ENCODE measurements around the gene MGAT4B. TPM values are rescaled to one million over a fixed set of nuclear protein-coding genes. Genes with fewer than 3 reads are reported as not detected.

MGAT4B gene
- total RNA-seq, 2 experiments from 2014 or later = 141 to 145 TPM

GRCh38 chr5:179816401-179816795 is 9.7 kb upstream of the MGAT4B start:
- POLR2A ChIA-PET = no interaction called here
- Mint-ChIP-seq H3K4me1 (ENCODE audit: low read depth) (peaks cover 34% of the 10 kb centered on the region), H3K4me3 (no peak overlapping the region), H3K36me3 (ENCODE audit: low read depth) (peaks cover 16% of the 10 kb centered on the region), H3K27me3 (peaks cover 5% of the 10 kb centered on the region), H3K27ac (no peak overlapping the region), H3K9me3 (no peaks in the 10 kb centered on the region)
- H3K27me3 ChIP-seq (ENCODE audit: control insufficient read depth in 1 of 2, insufficient read depth in 2 of 2, low read length in 2 of 2) = peaks cover 0 to 4% of the 10 kb centered on the region in 2 experiments
- H3K27ac ChIP-seq (ENCODE audit: low read depth in 1 of 2, low read length in 2 of 2) = no peak overlapping the region
- no peak for ATAC-seq (ENCODE audit: poor library complexity)
- H3K9me3 ChIP-seq (ENCODE audit: control insufficient read depth in 1 of 2, insufficient read depth in 1 of 2, low read length in 2 of 2) = no peaks in the 10 kb centered on the region
- no peak for TF ChIP-seq CTCF (IDR thresholded peaks at IDR 0.05)
- no peak overlapping the region for H3K4me3 ChIP-seq (ENCODE audit: low read length)
- no peak for DNase-seq
- intact Hi-C loops (cut with DNase I, micrococcal nuclease) = no loop called here
- H3K36me3 ChIP-seq (ENCODE audit: insufficient read depth, low read length) = peaks cover 13% of the 10 kb centered on the region
- CTCF ChIA-PET = interaction anchor here (1.2 kb wide), 1 partner anchor 14 kb away, joined by 4 read pairs; no protein-coding TSS in a partner anchor
- peaks cover 41% of the 10 kb centered on the region for H3K4me1 ChIP-seq (ENCODE audit: insufficient read depth, low read length)

- H3K27ac ChIP-seq (ENCODE audit: low read depth in 1 of 2, low read length in 2 of 2) = no peak overlapping the region
- H3K36me3 ChIP-seq (ENCODE audit: insufficient read depth, low read length) = peaks cover 13% of the 10 kb centered on the region
- no peak for TF ChIP-seq CTCF (IDR thresholded peaks at IDR 0.05)
- no peaks in the 10 kb centered on the region for H3K9me3 Mint-ChIP-seq
- intact Hi-C loops (cut with DNase I, micrococcal nuclease) = no loop called here
- peak overlapping the region; percentile 68 for H3K4me3 Mint-ChIP-seq
- H3K27ac Mint-ChIP-seq = no peak overlapping the region
- no peaks in the 10 kb centered on the region for H3K9me3 ChIP-seq (ENCODE audit: control insufficient read depth in 1 of 2, insufficient read depth in 1 of 2, low read length in 2 of 2)
- CTCF ChIA-PET = interaction anchor here (1.2 kb wide), 1 partner anchor 13 kb away, joined by 4 read pairs; no protein-coding TSS in a partner anchor
- H3K36me3 Mint-ChIP-seq (ENCODE audit: low read depth) = peaks cover 15% of the 10 kb centered on the region
- peaks cover 0 to 4% of the 10 kb centered on the region in 2 experiments for H3K27me3 ChIP-seq (ENCODE audit: control insufficient read depth in 1 of 2, insufficient read depth in 2 of 2, low read length in 2 of 2)
- H3K27me3 Mint-ChIP-seq = peaks cover 5% of the 10 kb centered on the region
- H3K4me1 Mint-ChIP-seq (ENCODE audit: low read depth) = peaks cover 33% of the 10 kb centered on the region
- DNase-seq (peak in 1 of 14 experiments; percentile 13), ATAC-seq (ENCODE audit: poor library complexity) (no peak)
- POLR2A ChIA-PET = no interaction called here
- H3K4me1 ChIP-seq (ENCODE audit: insufficient read depth, low read length) = peaks cover 40% of the 10 kb centered on the region
- H3K4me3 ChIP-seq (ENCODE audit: low read length) = no peak overlapping the region
These were observed 9.0 kb upstream of the MGAT4B start for GRCh38 chr5:179815491-179816249.

- CTCF ChIA-PET = no interaction called here
- intact Hi-C loops (cut with DNase I, micrococcal nuclease) = no loop called here
- no peak overlapping the region for H3K4me3 Mint-ChIP-seq
These were observed 7.4 kb upstream of the MGAT4B start for GRCh38 chr5:179814090-179814489.

More at GRCh38 chr5:179814090-179814489, 7.4 kb upstream of the MGAT4B start:
- H3K4me1 Mint-ChIP-seq (ENCODE audit: low read depth) = peaks cover 23% of the 10 kb centered on the region
- H3K27me3 ChIP-seq (ENCODE audit: control insufficient read depth in 1 of 2, insufficient read depth in 2 of 2, low read length in 2 of 2) = peaks cover 0 to 4% of the 10 kb centered on the region in 2 experiments
- no peaks in the 10 kb centered on the region for H3K9me3 ChIP-seq (ENCODE audit: control insufficient read depth in 1 of 2, insufficient read depth in 1 of 2, low read length in 2 of 2)
- H3K27ac Mint-ChIP-seq = no peak overlapping the region
- no peak for TF ChIP-seq CTCF (IDR thresholded peaks at IDR 0.05)
- POLR2A ChIA-PET = interaction anchor here (1.4 kb wide), 1 partner anchor 12 kb away, joined by 3 read pairs; no protein-coding TSS in a partner anchor
- H3K36me3 ChIP-seq (ENCODE audit: insufficient read depth, low read length) = peaks cover 13% of the 10 kb centered on the region
- no peaks in the 10 kb centered on the region for H3K9me3 Mint-ChIP-seq
- no peak overlapping the region for H3K4me3 ChIP-seq (ENCODE audit: low read length)
- peaks cover 25% of the 10 kb centered on the region for H3K4me1 ChIP-seq (ENCODE audit: insufficient read depth, low read length)
- H3K27ac ChIP-seq (ENCODE audit: low read depth in 1 of 2, low read length in 2 of 2) = no peak overlapping the region
- peaks cover 15% of the 10 kb centered on the region for H3K36me3 Mint-ChIP-seq (ENCODE audit: low read depth)
- peaks cover 5% of the 10 kb centered on the region for H3K27me3 Mint-ChIP-seq
- DNase-seq (no peak), ATAC-seq (ENCODE audit: poor library complexity) (no peak)

Measured in CD4-positive, alpha-beta T cell (primary cell).